ENCODE measurements around the gene IVNS1ABP.
"Not testable (repeated sequence)": the region's sequence is repeated elsewhere in the genome, so short reads cannot be mapped to it uniquely, and the experiment has no call there.

IVNS1ABP gene

GRCh38 chr1:185291652-185292051 lies 25.4 kb downstream of the IVNS1ABP start:
- no peak for DNase-seq

GRCh38 chr1:185291159-185291558 lies 25.9 kb downstream of the IVNS1ABP start:
- no peak for DNase-seq

GRCh38 chr1:185289880-185290279 lies 27.2 kb downstream of the IVNS1ABP start:
- no peak for DNase-seq

- DNase-seq: no peak
These were observed 28.6 kb downstream of the IVNS1ABP start for GRCh38 chr1:185288435-185288834.

- DNase-seq: no peak
These were observed 29.6 kb downstream of the IVNS1ABP start for GRCh38 chr1:185287451-185287850.

GRCh38 chr1:185284533-185285276 lies 32.3 kb downstream of the IVNS1ABP start:
- no peak for DNase-seq

GRCh38 chr1:185284116-185284515 lies 32.9 kb downstream of the IVNS1ABP start:
- no peak for DNase-seq

GRCh38 chr1:185281245-185281644 lies 35.8 kb downstream of the IVNS1ABP start:
- DNase-seq: peak; percentile 19

GRCh38 chr1:185280589-185280988 lies 36.5 kb downstream of the IVNS1ABP start:
- no peak for DNase-seq

- no peak for DNase-seq
These were observed 37.5 kb downstream of the IVNS1ABP start for GRCh38 chr1:185279571-185279970.

- no peak for DNase-seq
These were observed 45.1 kb downstream of the IVNS1ABP start for GRCh38 chr1:185271921-185272320.

- no peak for DNase-seq
These were observed 48.7 kb downstream of the IVNS1ABP start for GRCh38 chr1:185268352-185268751.

GRCh38 chr1:185267701-185268100 lies 49.3 kb downstream of the IVNS1ABP start:
- no peak for DNase-seq

- DNase-seq: no peak
These were observed 49.7 kb downstream of the IVNS1ABP start for GRCh38 chr1:185267301-185267700.

- no peak for DNase-seq
These were observed 51.7 kb downstream of the IVNS1ABP start for GRCh38 chr1:185265314-185265713.

GRCh38 chr1:185263780-185264179 lies 53.3 kb downstream of the IVNS1ABP start:
- DNase-seq: no peak

GRCh38 chr1:185263292-185263691 lies 53.8 kb downstream of the IVNS1ABP start:
- no peak for DNase-seq

GRCh38 chr1:185262151-185262550 lies 54.9 kb downstream of the IVNS1ABP start:
- no peak for DNase-seq

- no peak for DNase-seq
These were observed 56.4 kb downstream of the IVNS1ABP start for GRCh38 chr1:185260611-185261010.

- DNase-seq: no peak
These were observed 58.4 kb downstream of the IVNS1ABP start for GRCh38 chr1:185258676-185259075.

- DNase-seq: peak; percentile 87
These were observed 59.2 kb downstream of the IVNS1ABP start for GRCh38 chr1:185257950-185258208.

- DNase-seq: not testable (repeated sequence)
These were observed 59.7 kb downstream of the IVNS1ABP start for GRCh38 chr1:185257116-185257949.

GRCh38 chr1:185255595-185255994 lies 61.4 kb downstream of the IVNS1ABP start:
- not testable (repeated sequence) for DNase-seq

- not testable (repeated sequence) for DNase-seq
These were observed 64.6 kb downstream of the IVNS1ABP start for GRCh38 chr1:185252404-185252803.
